Mesendoderm (in vitro differentiated cells): ENCODE data around the gene CAMK4.

Source experiments
- DNase-seq: peaks from one replicate; pipeline ENCODE4 v3.0.0; 2013
- H2AK5ac ChIP-seq: 2 replicates; pipeline ENCODE4 v1.6.1; 2013; ENCODE audit warnings: low read length, inconsistent platforms
- H2BK120ac ChIP-seq: 2 replicates; pipeline ENCODE4 v1.6.1; 2013; ENCODE audit warnings: low read depth, mild to moderate bottlenecking, low read length, moderate library complexity, mixed read lengths
- H2BK15ac ChIP-seq: replicated peaks from 2 replicates; pipeline ENCODE4 v1.6.1; 2013; ENCODE audit warnings: low read depth, mild to moderate bottlenecking, moderate library complexity
- H2BK5ac ChIP-seq: 2 replicates; pipeline ENCODE4 v1.6.1; 2013; ENCODE audit warnings: low read length, inconsistent platforms
- H3K18ac ChIP-seq: 2 replicates; pipeline ENCODE4 v1.6.1; 2013; ENCODE audit warnings: mild to moderate bottlenecking, low read length, mixed read lengths
- H3K23ac ChIP-seq: one replicate; pipeline ENCODE4 v1.6.1; 2013; ENCODE audit warnings: low read length
- H3K27ac ChIP-seq: 2 replicates; pipeline ENCODE4 v1.5.1; 2013; ENCODE audit warnings: low read depth, mild to moderate bottlenecking, inconsistent platforms, low read length, moderate library complexity
- H3K27me3 ChIP-seq: 2 replicates; pipeline ENCODE4 v1.6.1; 2013; ENCODE audit warnings: low read length, control low read depth, mild to moderate bottlenecking, inconsistent platforms; ENCODE audit not compliant: insufficient read depth, poor library complexity
- H3K36me3 ChIP-seq: 2 replicates; pipeline ENCODE4 v1.6.1; 2013; ENCODE audit warnings: low read length, inconsistent platforms; ENCODE audit not compliant: control insufficient read depth, insufficient read depth
- H3K4ac ChIP-seq: one replicate; pipeline ENCODE4 v1.6.1; 2013; ENCODE audit warnings: low read depth, mild to moderate bottlenecking, low read length, moderate library complexity
- H3K4me1 ChIP-seq: 2 replicates; pipeline ENCODE4 v1.6.1; 2013; ENCODE audit warnings: low read depth, low read length, inconsistent platforms; ENCODE audit not compliant: control insufficient read depth
- H3K4me2 ChIP-seq: 2 replicates; pipeline ENCODE4 v1.6.1; 2013; ENCODE audit warnings: low read length
- H3K4me3 ChIP-seq: 2 replicates; pipeline ENCODE4 v1.5.1; 2013; ENCODE audit warnings: mild to moderate bottlenecking, low read length
- H3K56ac ChIP-seq: one replicate; pipeline ENCODE4 v1.6.1; 2013; ENCODE audit warnings: low read length
- H3K79me1 ChIP-seq: 2 replicates; pipeline ENCODE4 v1.6.1; 2013; ENCODE audit warnings: low read length, inconsistent platforms
- H3K79me2 ChIP-seq: 2 replicates; pipeline ENCODE4 v1.6.1; 2013; ENCODE audit warnings: mild to moderate bottlenecking, low read length; ENCODE audit not compliant: control insufficient read depth, insufficient read depth
- H3K9ac ChIP-seq: 2 replicates; pipeline ENCODE4 v1.6.1; 2013; ENCODE audit warnings: low read length, inconsistent platforms
- H4K5ac ChIP-seq: one replicate; pipeline ENCODE4 v1.6.1; 2013; ENCODE audit warnings: low read length
- H4K8ac ChIP-seq: one replicate; pipeline ENCODE4 v1.6.1; 2013; ENCODE audit warnings: low read depth, mild to moderate bottlenecking, control low read depth, low read length, moderate library complexity
- WGBS: extraction: QIAGEN DNeasy Blood & Tissue Kit; methylation state at CpG from one replicate; pipeline ENCODE4 v1.1.7; 2013; ENCODE audit warnings: low lambda C conversion rate, missing lambda C conversion rate; ENCODE audit not compliant: insufficient coverage; ENCODE audit errors: extremely low coverage; 5-methylcytosine and 5-hydroxymethylcytosine counted together

Gene CAMK4

DNA sequence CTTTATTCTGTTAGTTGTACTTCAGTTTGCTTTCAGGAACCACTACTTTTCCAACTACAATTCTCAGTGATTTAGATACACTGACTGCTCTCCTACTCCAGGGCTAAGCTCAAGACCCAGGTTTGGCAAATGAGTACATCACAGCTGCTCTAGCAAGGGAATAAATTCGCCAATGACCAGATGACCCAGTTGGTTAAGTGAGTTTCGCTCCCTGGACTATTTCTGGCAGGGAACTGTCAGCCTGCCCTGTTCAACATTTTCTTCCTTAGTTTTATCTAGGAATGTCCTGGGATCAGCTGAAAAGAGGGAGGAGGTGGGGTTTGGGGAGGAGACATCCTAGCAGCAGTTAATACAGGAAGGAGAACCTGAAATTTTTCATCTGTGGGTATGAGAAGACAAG lies 294.6 kb downstream of the CAMK4 start:
- H3K56ac ChIP-seq: no peak overlapping the region
- H2BK120ac ChIP-seq: no peak overlapping the region
- H3K4ac ChIP-seq: no peak overlapping the region
- no peaks in the 10 kb centered on the region for H3K79me1 ChIP-seq
- H3K23ac ChIP-seq: no peak overlapping the region
- no peaks in the 10 kb centered on the region for H3K79me2 ChIP-seq
- H3K4me2 ChIP-seq: no peak overlapping the region
- no peak overlapping the region for H2BK5ac ChIP-seq
- H2BK15ac ChIP-seq: no peak overlapping the region
- H3K27me3 ChIP-seq: no peaks in the 10 kb centered on the region
- H4K5ac ChIP-seq: no peak overlapping the region
- no peak overlapping the region for H2AK5ac ChIP-seq
- H3K4me3 ChIP-seq: no peak overlapping the region
- H3K18ac ChIP-seq: no peak overlapping the region
- no peaks in the 10 kb centered on the region for H3K36me3 ChIP-seq
- H3K4me1 ChIP-seq: no peaks in the 10 kb centered on the region
- no CpG with 5 or more reads among the region's 2 CpGs for WGBS
- H3K27ac ChIP-seq: no peak overlapping the region
- H4K8ac ChIP-seq: no peak overlapping the region
- no peak for DNase-seq
- H3K9ac ChIP-seq: no peak overlapping the region

DNA sequence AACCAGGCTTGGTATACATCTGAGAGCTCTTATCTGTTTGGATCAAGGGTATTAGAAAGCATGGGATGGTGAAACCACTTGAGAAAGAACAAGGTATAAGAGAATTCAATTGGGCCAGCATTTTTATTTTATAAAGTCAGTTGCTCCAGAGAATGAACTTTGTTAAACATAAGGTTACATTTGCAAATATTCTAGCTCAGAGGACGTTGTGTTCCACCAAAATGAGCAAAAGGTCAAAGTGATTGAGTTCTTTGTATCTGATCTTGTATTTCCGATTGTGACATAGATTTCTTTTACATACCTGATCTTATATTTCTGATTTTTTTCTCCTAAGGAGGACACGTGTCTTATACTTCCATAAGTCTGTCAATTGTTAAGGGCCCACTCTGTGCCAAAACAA lies 296.7 kb downstream of the CAMK4 start:
- no peak overlapping the region for H2BK120ac ChIP-seq
- no peak overlapping the region for H3K56ac ChIP-seq
- no peaks in the 10 kb centered on the region for H3K36me3 ChIP-seq
- no peak overlapping the region for H3K4ac ChIP-seq
- H3K4me2 ChIP-seq: no peak overlapping the region
- DNase-seq: no peak
- no peak overlapping the region for H3K23ac ChIP-seq
- no peak overlapping the region for H4K5ac ChIP-seq
- H3K79me1 ChIP-seq: no peaks in the 10 kb centered on the region
- no peaks in the 10 kb centered on the region for H3K4me1 ChIP-seq
- no peak overlapping the region for H2BK5ac ChIP-seq
- H4K8ac ChIP-seq: no peak overlapping the region
- no peaks in the 10 kb centered on the region for H3K79me2 ChIP-seq
- no peak overlapping the region for H2AK5ac ChIP-seq
- H2BK15ac ChIP-seq: no peak overlapping the region
- H3K9ac ChIP-seq: no peak overlapping the region
- no peaks in the 10 kb centered on the region for H3K27me3 ChIP-seq
- H3K27ac ChIP-seq: no peak overlapping the region
- no peak overlapping the region for H3K4me3 ChIP-seq
- no peak overlapping the region for H3K18ac ChIP-seq
- whole genome bisulfite sequencing: no CpG with 5 or more reads among the region's 3 CpGs

DNA sequence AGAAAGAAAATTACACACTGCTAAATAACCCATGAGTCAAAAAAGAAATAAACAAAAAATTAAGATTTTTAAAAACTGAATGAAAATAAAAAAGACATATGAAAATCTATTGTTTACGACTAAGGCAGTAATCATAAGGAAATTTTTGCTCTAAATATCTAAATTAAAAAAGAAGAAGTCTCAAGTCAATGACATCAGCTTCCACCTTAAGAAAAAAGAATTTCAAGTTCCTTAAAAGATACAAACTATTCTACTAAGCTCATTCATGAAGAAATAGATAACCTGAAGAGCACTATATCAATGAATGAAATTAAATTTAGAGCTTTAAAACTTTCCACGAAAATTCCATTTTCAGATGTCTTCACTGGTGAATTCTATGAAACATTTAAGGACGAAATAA lies 303.9 kb downstream of the CAMK4 start:
- no peak overlapping the region for H2BK5ac ChIP-seq
- no peaks in the 10 kb centered on the region for H3K27me3 ChIP-seq
- H3K4ac ChIP-seq: no peak overlapping the region
- no CpG with 5 or more reads among the region's 3 CpGs for WGBS
- no peak overlapping the region for H3K18ac ChIP-seq
- H3K4me1 ChIP-seq: no peaks in the 10 kb centered on the region
- H3K79me2 ChIP-seq: no peaks in the 10 kb centered on the region
- no peak overlapping the region for H3K9ac ChIP-seq
- no peak overlapping the region for H2AK5ac ChIP-seq
- no peak overlapping the region for H3K27ac ChIP-seq
- H3K23ac ChIP-seq: no peak overlapping the region
- H3K4me3 ChIP-seq: no peak overlapping the region
- H4K5ac ChIP-seq: no peak overlapping the region
- no peak overlapping the region for H2BK15ac ChIP-seq
- H4K8ac ChIP-seq: no peak overlapping the region
- H3K56ac ChIP-seq: no peak overlapping the region
- no peak overlapping the region for H2BK120ac ChIP-seq
- H3K36me3 ChIP-seq: no peaks in the 10 kb centered on the region
- no peak overlapping the region for H3K4me2 ChIP-seq
- H3K79me1 ChIP-seq: no peaks in the 10 kb centered on the region
- DNase-seq: no peak

DNA sequence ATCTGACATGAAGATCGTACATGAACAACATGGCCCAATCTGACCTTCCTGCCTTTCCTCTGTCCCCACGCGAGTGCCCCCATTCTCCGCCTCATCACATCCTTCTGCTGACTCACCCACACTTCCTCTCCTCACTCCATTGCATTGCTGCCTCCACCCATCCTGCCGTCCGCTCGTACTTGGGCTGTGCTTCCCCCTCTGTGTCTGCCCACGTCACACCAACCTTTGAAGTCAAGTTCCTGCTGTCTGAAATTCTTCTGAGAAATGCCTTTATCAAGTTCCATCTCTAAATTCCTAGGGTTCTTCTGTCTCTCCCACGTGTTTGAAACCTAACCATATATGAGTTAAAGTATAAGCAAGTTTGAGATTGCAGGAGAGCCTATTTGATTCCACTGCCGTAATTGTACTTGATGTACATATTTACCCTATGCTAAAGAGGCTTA lies 306.1 kb downstream of the CAMK4 start:
- no peak overlapping the region for H3K23ac ChIP-seq
- no peak overlapping the region for H3K4me3 ChIP-seq
- H3K79me1 ChIP-seq: no peaks in the 10 kb centered on the region
- H3K4ac ChIP-seq: no peak overlapping the region
- DNase-seq: peak; percentile 78
- H2BK15ac ChIP-seq: no peak overlapping the region
- H3K4me2 ChIP-seq: no peak overlapping the region
- H3K27ac ChIP-seq: no peak overlapping the region
- H2BK120ac ChIP-seq: no peak overlapping the region
- no peaks in the 10 kb centered on the region for H3K4me1 ChIP-seq
- H4K8ac ChIP-seq: no peak overlapping the region
- no peak overlapping the region for H3K9ac ChIP-seq
- H3K36me3 ChIP-seq: no peaks in the 10 kb centered on the region
- H3K79me2 ChIP-seq: no peaks in the 10 kb centered on the region
- H3K56ac ChIP-seq: no peak overlapping the region
- no peaks in the 10 kb centered on the region for H3K27me3 ChIP-seq
- no peak overlapping the region for H2AK5ac ChIP-seq
- WGBS: no CpG with 5 or more reads among the region's 10 CpGs
- H3K18ac ChIP-seq: no peak overlapping the region
- no peak overlapping the region for H4K5ac ChIP-seq
- H2BK5ac ChIP-seq: no peak overlapping the region

DNA sequence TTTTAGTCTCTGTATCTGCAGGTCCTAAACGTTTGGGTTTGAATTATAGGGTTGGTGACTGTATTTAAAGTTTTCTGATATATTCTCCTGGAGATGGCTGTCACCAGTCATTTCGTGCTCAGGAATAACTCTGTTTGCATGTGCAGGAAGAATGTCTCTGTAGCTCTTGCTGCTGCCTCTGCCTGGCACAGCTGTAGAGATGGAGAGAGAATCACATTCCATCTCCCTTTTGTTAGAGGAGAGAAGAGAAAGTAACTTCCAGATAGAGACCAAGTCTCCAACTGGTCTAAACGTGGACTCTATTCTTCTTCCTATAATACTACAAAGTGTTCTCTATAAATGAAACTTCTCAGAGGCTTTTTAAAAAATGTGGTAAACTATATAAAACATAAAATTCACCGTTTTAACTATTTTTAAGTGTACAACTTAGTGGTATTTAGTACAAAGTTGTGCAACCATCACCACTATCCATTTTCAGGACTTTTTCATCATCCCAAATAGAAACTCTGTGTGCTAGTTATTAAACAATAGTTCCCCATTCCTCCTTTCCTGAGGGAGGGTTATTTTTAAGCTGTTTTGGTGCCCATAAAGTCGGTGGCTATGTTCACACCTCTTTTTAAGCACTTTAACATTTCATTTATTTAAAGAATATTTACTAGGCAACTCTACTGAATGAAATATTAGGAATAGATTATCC lies 308.9 kb downstream of the CAMK4 start:
- H4K5ac ChIP-seq: no peak overlapping the region
- no peaks in the 10 kb centered on the region for H3K79me1 ChIP-seq
- H3K23ac ChIP-seq: no peak overlapping the region
- no peak overlapping the region for H3K4ac ChIP-seq
- H4K8ac ChIP-seq: no peak overlapping the region
- no peaks in the 10 kb centered on the region for H3K36me3 ChIP-seq
- H2BK120ac ChIP-seq: no peak overlapping the region
- no peak overlapping the region for H3K56ac ChIP-seq
- no peak overlapping the region for H3K9ac ChIP-seq
- no peaks in the 10 kb centered on the region for H3K4me1 ChIP-seq
- no peak overlapping the region for H2BK15ac ChIP-seq
- H3K79me2 ChIP-seq: no peaks in the 10 kb centered on the region
- no peaks in the 10 kb centered on the region for H3K27me3 ChIP-seq
- H3K27ac ChIP-seq: no peak overlapping the region
- no peak for DNase-seq
- WGBS: no CpG with 5 or more reads among the region's 5 CpGs
- H2BK5ac ChIP-seq: no peak overlapping the region
- H2AK5ac ChIP-seq: no peak overlapping the region
- H3K18ac ChIP-seq: no peak overlapping the region
- no peak overlapping the region for H3K4me2 ChIP-seq
- H3K4me3 ChIP-seq: no peak overlapping the region
